ENCODE results near the gene PEX26.
A peak's percentile ranks its signal among the peaks of the same experiment; 100 is the strongest.
"Not testable (repeated sequence)": the region's sequence is repeated elsewhere in the genome, so short reads cannot be mapped to it uniquely, and the experiment has no call there.

Gene PEX26

DNA sequence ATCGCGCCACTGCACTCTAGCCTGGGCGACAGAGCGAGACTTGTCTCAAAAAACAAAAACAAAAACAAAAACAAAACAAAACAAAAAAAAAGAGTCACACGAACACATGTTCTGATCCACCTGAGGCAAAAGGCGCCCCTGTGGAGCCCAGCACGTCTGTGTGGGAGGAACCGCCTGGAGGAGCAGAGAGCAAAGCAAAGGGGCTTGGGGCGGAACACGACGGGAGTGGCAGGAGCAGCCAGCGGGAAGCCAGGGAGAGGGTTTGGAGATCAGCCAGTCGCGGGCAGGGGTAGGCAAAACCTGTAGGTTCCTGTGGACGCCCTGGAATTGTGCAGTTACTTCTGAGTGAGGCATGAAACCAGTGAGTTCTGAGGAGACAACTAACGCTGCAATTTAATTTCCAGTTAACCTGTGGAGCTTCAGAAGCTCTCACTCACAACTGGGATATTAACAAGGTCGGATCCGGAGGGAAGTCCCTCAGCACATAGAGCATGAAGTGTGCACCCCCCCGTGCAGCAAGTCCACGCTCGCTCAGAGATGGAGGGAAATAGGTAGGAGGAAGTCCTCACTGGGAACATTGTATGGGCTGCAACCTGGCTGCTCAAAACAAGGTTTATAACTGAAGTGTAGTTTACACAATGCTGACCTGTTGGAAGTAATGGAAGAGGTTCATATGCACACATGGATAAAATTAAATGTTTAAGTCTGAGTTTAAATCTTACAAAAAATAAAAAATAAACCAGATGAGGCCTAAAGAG is 59.0 kb downstream of the PEX26 start:
- no peak overlapping the region for H3K4me3 ChIP-seq
- intact Hi-C loops (cut with DNase I; ENCODE audit: low total_unique reads): no loop called here

DNA sequence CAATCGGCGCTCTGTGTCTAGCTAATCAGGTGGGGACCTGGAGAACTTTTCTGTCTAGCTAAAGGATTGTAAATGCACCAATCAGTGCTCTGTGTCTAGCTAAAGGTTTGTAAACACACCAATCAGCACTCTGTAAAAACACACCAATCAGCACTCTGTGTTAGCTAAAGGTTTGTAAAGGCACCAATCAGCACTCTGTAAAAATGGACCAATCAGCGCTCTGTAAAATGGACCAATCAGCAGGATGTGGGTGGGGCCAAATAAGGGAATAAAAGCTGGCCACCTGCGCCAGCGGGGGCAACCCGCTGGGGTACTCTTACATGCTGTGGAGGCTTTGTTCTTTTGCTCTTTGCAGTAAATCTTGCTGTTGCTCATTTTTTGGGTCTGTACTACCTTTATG is 63.2 kb downstream of the PEX26 start:
- H3K4me1 ChIP-seq; DNase-seq; H3K27me3 ChIP-seq; H3K4me3 ChIP-seq; H3K9me3 ChIP-seq; intact Hi-C loops (cut with DNase I; ENCODE audit: low total_unique reads); H3K36me3 ChIP-seq; H3K27ac ChIP-seq: not testable (repeated sequence)

More for the DNA sequence above, 59.0 kb downstream of the PEX26 start:
- Histone ChIP-seq H3K27ac (no peak overlapping the region), H3K27me3 (no peaks in the 10 kb centered on the region), H3K36me3 (no peaks in the 10 kb centered on the region), H3K9me3 (no peaks in the 10 kb centered on the region), H3K4me1 (no peaks in the 10 kb centered on the region)
- no peak for DNase-seq
- TF ChIP-seq, protein P1, sequence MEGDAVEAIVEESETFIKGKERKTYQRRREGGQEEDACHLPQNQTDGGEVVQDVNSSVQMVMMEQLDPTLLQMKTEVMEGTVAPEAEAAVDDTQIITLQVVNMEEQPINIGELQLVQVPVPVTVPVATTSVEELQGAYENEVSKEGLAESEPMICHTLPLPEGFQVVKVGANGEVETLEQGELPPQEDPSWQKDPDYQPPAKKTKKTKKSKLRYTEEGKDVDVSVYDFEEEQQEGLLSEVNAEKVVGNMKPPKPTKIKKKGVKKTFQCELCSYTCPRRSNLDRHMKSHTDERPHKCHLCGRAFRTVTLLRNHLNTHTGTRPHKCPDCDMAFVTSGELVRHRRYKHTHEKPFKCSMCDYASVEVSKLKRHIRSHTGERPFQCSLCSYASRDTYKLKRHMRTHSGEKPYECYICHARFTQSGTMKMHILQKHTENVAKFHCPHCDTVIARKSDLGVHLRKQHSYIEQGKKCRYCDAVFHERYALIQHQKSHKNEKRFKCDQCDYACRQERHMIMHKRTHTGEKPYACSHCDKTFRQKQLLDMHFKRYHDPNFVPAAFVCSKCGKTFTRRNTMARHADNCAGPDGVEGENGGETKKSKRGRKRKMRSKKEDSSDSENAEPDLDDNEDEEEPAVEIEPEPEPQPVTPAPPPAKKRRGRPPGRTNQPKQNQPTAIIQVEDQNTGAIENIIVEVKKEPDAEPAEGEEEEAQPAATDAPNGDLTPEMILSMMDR (IDR thresholded peaks at IDR 0.05): no peak

DNA sequence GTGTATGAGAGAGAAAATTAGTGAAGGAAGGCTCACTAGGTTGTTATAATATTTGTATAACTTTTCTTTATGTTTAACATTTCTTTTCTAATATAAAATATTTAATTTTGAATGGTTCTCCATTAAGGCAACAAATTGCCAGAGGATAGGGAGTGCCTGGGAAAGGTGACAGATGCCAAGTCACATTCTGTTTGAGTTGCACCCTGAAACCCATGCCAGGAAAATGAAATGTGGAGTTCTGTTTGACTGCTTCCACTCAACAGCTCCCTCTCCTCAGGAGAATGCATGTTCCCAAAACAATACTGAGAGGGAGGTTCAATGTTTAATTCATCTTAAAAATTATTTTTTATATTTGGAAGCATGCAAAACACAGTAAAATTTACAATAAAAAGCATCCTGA is 66.3 kb downstream of the PEX26 start:
- Histone ChIP-seq H3K27me3 (no peaks in the 10 kb centered on the region), H3K9me3 (no peaks in the 10 kb centered on the region), H3K27ac (no peak overlapping the region), H3K4me3 (no peak overlapping the region), H3K4me1 (peaks cover 0 to 1% (median under 1%) of the 10 kb centered on the region in 4 donors), H3K36me3 (no peaks in the 10 kb centered on the region)
- TF ChIP-seq, protein P1 (IDR thresholded peaks at IDR 0.05): no peak
- peak in 1 of 2 donors; percentile 6 for DNase-seq
- intact Hi-C loops (cut with DNase I; ENCODE audit: low total_unique reads): no loop called here

DNA sequence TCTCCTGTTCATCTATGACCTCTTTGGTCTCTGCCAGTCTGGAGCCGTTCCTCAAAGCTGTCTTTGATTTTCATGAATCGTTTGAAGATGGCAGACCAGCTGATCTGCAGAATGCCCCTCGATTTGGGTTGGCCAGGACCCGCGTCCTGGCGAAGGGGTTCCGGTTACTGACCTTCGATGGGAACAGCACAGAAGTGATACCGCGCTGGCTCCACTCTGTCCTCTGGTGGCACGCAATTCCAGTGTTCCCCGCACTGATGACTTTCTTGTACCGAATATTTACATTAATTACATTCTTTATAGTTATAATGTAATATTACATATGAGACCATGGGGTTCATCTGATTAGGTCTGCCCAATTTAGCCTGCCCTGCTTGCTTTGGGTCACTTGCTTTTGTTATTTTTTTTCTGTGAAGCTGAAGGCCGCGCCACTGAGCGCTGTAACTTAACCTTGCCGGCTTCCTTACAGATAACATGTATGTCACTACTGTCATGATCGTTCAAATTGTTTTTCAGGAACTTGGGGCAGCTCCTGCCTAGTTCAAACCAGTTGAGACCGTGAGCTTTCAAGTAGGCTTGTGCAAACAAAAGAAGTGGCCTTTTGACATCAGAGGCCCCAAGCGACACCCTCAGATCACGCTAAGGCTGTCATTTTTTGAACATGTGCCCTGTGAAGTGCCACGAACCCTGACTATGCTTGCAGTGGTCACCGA is 68.0 kb downstream of the PEX26 start:
- intact Hi-C loops (cut with DNase I; ENCODE audit: low total_unique reads): no loop called here
- Histone ChIP-seq H3K4me1 (peaks cover 0 to 11% (median 2%) of the 10 kb centered on the region in 4 donors), H3K27ac (peak overlapping the region in 1 of 2 donors; percentile 35), H3K27me3 (no peaks in the 10 kb centered on the region), H3K4me3 (no peak overlapping the region), H3K36me3 (no peaks in the 10 kb centered on the region), H3K9me3 (no peaks in the 10 kb centered on the region)
- TF ChIP-seq, protein P1 (IDR thresholded peaks at IDR 0.05): no peak
- no peak for DNase-seq

DNA sequence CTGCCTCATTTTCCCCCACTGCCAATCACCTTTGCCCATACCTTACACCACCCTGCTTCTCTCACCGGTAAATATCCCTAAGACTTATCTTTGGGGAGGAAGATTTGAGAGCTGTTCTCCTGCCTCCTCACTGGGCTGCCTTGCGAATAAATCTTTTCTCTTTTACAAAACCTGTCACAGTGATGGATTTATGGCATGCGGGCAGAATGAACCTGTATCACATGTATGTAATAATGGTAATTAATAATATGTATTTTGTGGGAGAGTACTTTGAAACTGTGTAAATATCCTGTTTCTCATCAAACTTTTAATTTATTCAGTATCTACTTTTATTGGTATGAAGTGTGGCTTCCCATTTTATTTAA is 68.6 kb downstream of the PEX26 start:
- DNase-seq: no peak
- intact Hi-C loops (cut with DNase I; ENCODE audit: low total_unique reads): no loop called here
- Histone ChIP-seq H3K4me3 (no peak overlapping the region), H3K27me3 (no peaks in the 10 kb centered on the region), H3K9me3 (no peaks in the 10 kb centered on the region), H3K36me3 (no peaks in the 10 kb centered on the region), H3K4me1 (peaks cover 0 to 12% (median 2%) of the 10 kb centered on the region in 4 donors), H3K27ac (peak overlapping the region in 1 of 2 donors; percentile 35)
- TF ChIP-seq, protein P1 (IDR thresholded peaks at IDR 0.05): no peak

DNA sequence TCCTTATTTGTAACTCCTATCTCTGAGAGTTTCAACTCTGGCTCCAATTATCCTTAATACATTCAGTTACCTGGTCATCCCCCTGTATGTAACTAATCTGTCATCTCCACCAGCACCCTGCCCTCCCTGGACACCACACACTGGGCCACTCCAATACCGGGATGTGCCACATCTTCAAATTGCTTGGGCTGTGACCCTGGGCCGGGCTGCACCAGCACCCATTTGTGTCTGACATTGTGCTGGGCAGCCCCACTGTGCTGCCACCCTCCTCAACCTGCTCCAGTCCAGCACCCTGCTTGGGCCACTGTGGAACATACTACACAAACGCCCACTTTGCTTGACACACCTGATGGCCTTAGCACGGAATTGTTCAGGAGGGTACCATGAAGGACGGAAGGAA is 70.0 kb downstream of the PEX26 start:
- Histone ChIP-seq H3K9me3 (no peaks in the 10 kb centered on the region), H3K4me3 (no peak overlapping the region), H3K4me1 (peaks cover 0 to 12% (median 2%) of the 10 kb centered on the region in 4 donors), H3K36me3 (no peaks in the 10 kb centered on the region), H3K27ac (peak overlapping the region in 1 of 2 donors; percentile 8), H3K27me3 (no peaks in the 10 kb centered on the region)
- DNase-seq: no peak
- TF ChIP-seq, protein P1 (IDR thresholded peaks at IDR 0.05): no peak
- intact Hi-C loops (cut with DNase I; ENCODE audit: low total_unique reads): no loop called here

All from tibial artery (tissue), 4 donors.